Measurements from ENCODE around the gene SCYL2. TPM values are rescaled to one million over a fixed set of nuclear protein-coding genes. Genes with fewer than 3 reads are reported as not detected.

Gene SCYL2
- total RNA-seq, 1 experiment from 2014 or later = 41.4 TPM

GRCh38 chr12:100376161-100376560, 109.2 kb downstream of the SCYL2 start:
- Histone ChIP-seq H2BK20ac (ENCODE audit: low read depth, low read length, poor library complexity, severe bottlenecking) (no peak overlapping the region), H3K27me3 (ENCODE audit: insufficient read depth, low read length) (no peaks in the 10 kb centered on the region), H2BK5ac (ENCODE audit: insufficient read length, low read length) (no peak overlapping the region), H3K56ac (ENCODE audit: insufficient read length, low read depth, low read length) (no peak overlapping the region), H3K79me2 (ENCODE audit: insufficient read depth, low read length) (no peaks in the 10 kb centered on the region), H3K18ac (ENCODE audit: insufficient read length, low read depth, low read length) (no peak overlapping the region), H3K79me1 (ENCODE audit: insufficient read depth, low read depth, low read length, poor library complexity, severe bottlenecking) (no peaks in the 10 kb centered on the region), H3K9ac (ENCODE audit: extremely low read depth, insufficient read length, low read length) (no peak overlapping the region), H4K20me1 (ENCODE audit: control insufficient read depth, insufficient read depth, insufficient read length) (no peaks in the 10 kb centered on the region), H3T11ph (ENCODE audit: low read length) (no peak overlapping the region), H4K5ac (ENCODE audit: insufficient read length, low read depth, low read length) (no peak overlapping the region), H3K23ac (ENCODE audit: insufficient read length, low read depth, low read length) (no peak overlapping the region), H2AFZ (ENCODE audit: low read length) (no peak overlapping the region), H4K91ac (ENCODE audit: insufficient read length, low read depth, low read length) (no peak overlapping the region), H2AK5ac (ENCODE audit: insufficient read length, low read length) (no peak overlapping the region), H3K23me2 (ENCODE audit: insufficient read length, low read depth, low read length, poor library complexity, severe bottlenecking) (no peaks in the 10 kb centered on the region), H2BK120ac (ENCODE audit: low read depth, low read length, poor library complexity, severe bottlenecking) (no peak overlapping the region), H3K4me2 (ENCODE audit: insufficient read depth, insufficient read length, low read length) (no peak overlapping the region), H3K14ac (ENCODE audit: insufficient read depth, low read length) (no peak overlapping the region), H3K27ac (ENCODE audit: insufficient read length, low read depth, low read length) (no peak overlapping the region), H2BK15ac (ENCODE audit: low read depth, low read length) (no peak overlapping the region), H2BK12ac (ENCODE audit: insufficient read length, low read depth, low read length) (no peak overlapping the region), H4K8ac (replicated peaks; ENCODE audit: insufficient read length, low read depth, low read length) (no peak overlapping the region), H3K4ac (ENCODE audit: low read depth, low read length) (no peak overlapping the region), H3K9me3 (ENCODE audit: control insufficient read depth, low read depth, low read length) (no peaks in the 10 kb centered on the region), H3K4me1 (ENCODE audit: insufficient read depth, low read length) (peaks cover 8% of the 10 kb centered on the region)
- TF ChIP-seq, protein P1, sequence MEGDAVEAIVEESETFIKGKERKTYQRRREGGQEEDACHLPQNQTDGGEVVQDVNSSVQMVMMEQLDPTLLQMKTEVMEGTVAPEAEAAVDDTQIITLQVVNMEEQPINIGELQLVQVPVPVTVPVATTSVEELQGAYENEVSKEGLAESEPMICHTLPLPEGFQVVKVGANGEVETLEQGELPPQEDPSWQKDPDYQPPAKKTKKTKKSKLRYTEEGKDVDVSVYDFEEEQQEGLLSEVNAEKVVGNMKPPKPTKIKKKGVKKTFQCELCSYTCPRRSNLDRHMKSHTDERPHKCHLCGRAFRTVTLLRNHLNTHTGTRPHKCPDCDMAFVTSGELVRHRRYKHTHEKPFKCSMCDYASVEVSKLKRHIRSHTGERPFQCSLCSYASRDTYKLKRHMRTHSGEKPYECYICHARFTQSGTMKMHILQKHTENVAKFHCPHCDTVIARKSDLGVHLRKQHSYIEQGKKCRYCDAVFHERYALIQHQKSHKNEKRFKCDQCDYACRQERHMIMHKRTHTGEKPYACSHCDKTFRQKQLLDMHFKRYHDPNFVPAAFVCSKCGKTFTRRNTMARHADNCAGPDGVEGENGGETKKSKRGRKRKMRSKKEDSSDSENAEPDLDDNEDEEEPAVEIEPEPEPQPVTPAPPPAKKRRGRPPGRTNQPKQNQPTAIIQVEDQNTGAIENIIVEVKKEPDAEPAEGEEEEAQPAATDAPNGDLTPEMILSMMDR (conservative IDR thresholded peaks at IDR 0.05) = no peak
- H3K36me3 Mint-ChIP-seq (ENCODE audit: insufficient read depth in 1 of 3, low read depth in 3 of 3) = no peaks in the 10 kb centered on the region
- peaks cover 19% of the 10 kb centered on the region for H3K27me3 Mint-ChIP-seq (ENCODE audit: low read depth)
- no CpG with 5 or more reads among the region's 1 CpG for WGBS (ENCODE audit: extremely low coverage, insufficient read length, low lambda C conversion rate)
- no peaks in the 10 kb centered on the region for H3K9me3 Mint-ChIP-seq
- no peak overlapping the region for H3K4me3 Mint-ChIP-seq
- peaks cover 31 to 34% of the 10 kb centered on the region in 2 experiments for H3K4me1 Mint-ChIP-seq
- H3K27ac Mint-ChIP-seq = no peak overlapping the region
- DNase-seq = no peak

Data from H9 (cell line).